GM15510 (cell line): ENCODE measurements around the gene SATB2.

Source experiments
- POLR2A ChIP-seq: IDR thresholded peaks from 3 replicates; pipeline ENCODE4 v1.6.1; 2011; ENCODE audit warnings: borderline replicate concordance; ENCODE audit not compliant: insufficient read length; ENCODE audit errors: extremely low read depth

SATB2 gene

GRCh38 chr2:199457147-199458008 is at the start of gene SATB2:
Gene SATB2 (minus strand): TSS chr2:199457939. CDS start chr2:199456037, 1,902 bp downstream.
- TF ChIP-seq POLR2A: no peak

GRCh38 chr2:199505755-199506403 is 48.1 kb upstream of the SATB2 start:
- TF ChIP-seq POLR2A: no peak

GRCh38 chr2:199503148-199503547 is 45.4 kb upstream of the SATB2 start:
- no peak for TF ChIP-seq POLR2A

GRCh38 chr2:199499005-199499404 is 41.3 kb upstream of the SATB2 start:
- TF ChIP-seq POLR2A: no peak

- TF ChIP-seq POLR2A: no peak
These were observed 37.4 kb upstream of the SATB2 start for GRCh38 chr2:199495147-199495546.

- no peak for TF ChIP-seq POLR2A
These were observed 32.3 kb upstream of the SATB2 start for GRCh38 chr2:199490049-199490448.

- no peak for TF ChIP-seq POLR2A
These were observed 31.1 kb upstream of the SATB2 start for GRCh38 chr2:199488772-199489400.

- no peak for TF ChIP-seq POLR2A
These were observed 28.1 kb upstream of the SATB2 start for GRCh38 chr2:199485732-199486335.

GRCh38 chr2:199484927-199485326 is 27.2 kb upstream of the SATB2 start:
- TF ChIP-seq POLR2A: no peak

- no peak for TF ChIP-seq POLR2A
These were observed 23.2 kb upstream of the SATB2 start for GRCh38 chr2:199480966-199481365.

GRCh38 chr2:199477277-199477834 is 19.6 kb upstream of the SATB2 start:
- TF ChIP-seq POLR2A: no peak

- no peak for TF ChIP-seq POLR2A
These were observed 13.8 kb upstream of the SATB2 start for GRCh38 chr2:199471443-199472057.

- no peak for TF ChIP-seq POLR2A
These were observed 13.1 kb upstream of the SATB2 start for GRCh38 chr2:199470672-199471442.

GRCh38 chr2:199470361-199470671 is 12.6 kb upstream of the SATB2 start:
- TF ChIP-seq POLR2A: no peak
